Measurements from ENCODE around the gene RHOT1.
"Not testable (repeated sequence)": the region's sequence is repeated elsewhere in the genome, so short reads cannot be mapped to it uniquely, and the experiment has no call there.

Gene RHOT1

GRCh38 chr17:32157225-32157624, 14.9 kb downstream of the RHOT1 start:
- peaks cover 11% of the 10 kb centered on the region for H3K36me3 ChIP-seq (replicated peaks)
- in situ Hi-C loops (cut with MboI; ENCODE audit: low sequenced_read_pairs), result no loop called here
- 0 out of 2 replicates have a peak, but pooled peaks cover 4% of the 10 kb centered on the region for H3K4me1 ChIP-seq
- no peaks in the 10 kb centered on the region for H3K9me3 ChIP-seq
- no peaks in the 10 kb centered on the region for H3K27me3 ChIP-seq (ENCODE audit: low read depth)
- no peak overlapping the region for H3K4me3 ChIP-seq
- DNase-seq (ENCODE audit: low spot score in 2 of 2), result no peak

- no peak for DNase-seq (ENCODE audit: low spot score in 2 of 2)
- Histone ChIP-seq H3K9me3 (no peaks in the 10 kb centered on the region), H3K36me3 (replicated peaks) (peaks cover 3% of the 10 kb centered on the region), H3K27me3 (ENCODE audit: low read depth) (no peaks in the 10 kb centered on the region), H3K4me1 (0 out of 2 replicates have a peak, but pooled peaks cover 4% of the 10 kb centered on the region), H3K4me3 (no peak overlapping the region)
- in situ Hi-C loops (cut with MboI; ENCODE audit: low sequenced_read_pairs), result no loop called here
Measured at GRCh38 chr17:32158870-32159585, 16.7 kb downstream of the RHOT1 start.

DNA sequence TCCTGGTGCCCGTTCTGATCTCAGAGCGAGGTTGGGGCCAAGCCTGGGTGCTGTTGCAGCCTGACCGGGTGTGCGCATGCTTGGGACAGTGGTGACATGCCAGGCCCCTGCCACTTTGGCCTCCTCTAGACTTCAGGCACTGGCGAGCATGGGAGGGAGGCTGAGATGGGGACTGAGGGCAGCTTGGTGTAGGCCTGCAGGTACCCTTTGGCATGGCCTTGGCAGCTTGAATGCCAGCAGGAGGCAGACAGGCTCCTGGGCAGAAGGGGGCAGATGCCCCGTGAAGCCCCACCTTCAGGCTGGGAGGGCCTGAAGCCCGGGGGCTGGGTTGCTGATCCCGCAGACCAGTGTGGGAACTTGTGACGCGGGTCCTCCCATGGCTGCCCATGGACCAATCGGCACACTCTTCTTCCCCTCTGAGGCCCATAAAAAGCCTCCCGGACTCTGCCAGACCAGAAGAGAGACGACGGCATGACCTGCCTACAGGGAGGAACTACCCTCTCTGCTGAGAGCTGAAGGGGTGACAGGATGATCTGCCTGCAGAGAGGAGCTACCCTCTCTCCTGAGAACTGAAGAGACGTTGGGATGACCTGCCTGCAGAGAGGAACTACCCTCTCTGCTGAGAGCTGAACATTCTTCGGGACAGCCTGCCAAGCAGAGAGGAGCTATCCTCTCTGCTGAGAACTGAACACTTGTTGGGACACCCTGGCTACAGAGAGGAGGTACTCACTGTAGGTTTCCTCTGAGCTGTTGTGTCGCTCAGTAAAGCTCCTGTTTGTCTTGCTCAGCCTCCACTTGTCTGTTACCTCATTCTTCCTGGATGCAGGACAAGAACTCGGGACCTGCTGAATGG, 17.5 kb downstream of the RHOT1 start:
- H3K4me3 ChIP-seq, result no peak overlapping the region
- H3K4me1 ChIP-seq, result 0 out of 2 replicates have a peak, but pooled peaks cover 4% of the 10 kb centered on the region
- no peaks in the 10 kb centered on the region for H3K27me3 ChIP-seq (ENCODE audit: low read depth)
- in situ Hi-C loops (cut with MboI; ENCODE audit: low sequenced_read_pairs), result no loop called here
- peaks cover 3% of the 10 kb centered on the region for H3K36me3 ChIP-seq (replicated peaks)
- H3K9me3 ChIP-seq, result no peaks in the 10 kb centered on the region
- DNase-seq (ENCODE audit: low spot score in 2 of 2), result no peak

DNA sequence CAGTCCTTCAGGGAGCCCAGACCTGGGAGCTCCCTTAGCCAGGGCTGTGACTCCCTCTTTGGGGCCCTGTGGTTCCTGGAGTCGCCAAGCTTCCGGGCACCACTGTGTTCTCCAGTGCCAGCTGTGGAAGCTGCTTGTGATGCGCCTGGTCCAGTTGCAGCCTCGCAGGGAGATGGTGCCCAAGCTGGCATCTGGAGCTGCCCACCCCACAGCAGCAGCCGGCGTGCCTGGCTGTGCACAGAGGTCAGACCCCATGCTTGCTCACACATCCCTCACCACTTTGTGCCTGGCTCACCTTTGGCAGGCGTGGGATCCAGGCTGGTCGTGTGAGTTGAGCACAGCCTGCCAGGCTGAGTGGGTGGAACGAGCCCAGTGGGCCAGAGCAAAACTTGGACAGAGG, 18.2 kb downstream of the RHOT1 start:
- H3K4me1 ChIP-seq, result 0 out of 2 replicates have a peak, but pooled peaks cover 4% of the 10 kb centered on the region
- no peaks in the 10 kb centered on the region for H3K9me3 ChIP-seq
- peaks cover 3% of the 10 kb centered on the region for H3K36me3 ChIP-seq (replicated peaks)
- no peak overlapping the region for H3K4me3 ChIP-seq
- no peak for DNase-seq (ENCODE audit: low spot score in 2 of 2)
- H3K27me3 ChIP-seq (ENCODE audit: low read depth), result no peaks in the 10 kb centered on the region
- in situ Hi-C loops (cut with MboI; ENCODE audit: low sequenced_read_pairs), result no loop called here

GRCh38 chr17:32161029-32161428, 18.7 kb downstream of the RHOT1 start:
- Histone ChIP-seq H3K9me3 (no peaks in the 10 kb centered on the region), H3K36me3 (replicated peaks) (peaks cover 3% of the 10 kb centered on the region), H3K27me3 (ENCODE audit: low read depth) (no peaks in the 10 kb centered on the region), H3K4me3 (no peak overlapping the region), H3K4me1 (0 out of 2 replicates have a peak, but pooled peaks cover 4% of the 10 kb centered on the region)
- in situ Hi-C loops (cut with MboI; ENCODE audit: low sequenced_read_pairs), result no loop called here
- no peak for DNase-seq (ENCODE audit: low spot score in 2 of 2)

GRCh38 chr17:32161506-32162365, 19.4 kb downstream of the RHOT1 start:
- H3K36me3 ChIP-seq (replicated peaks), result peaks cover 3% of the 10 kb centered on the region
- no peak for DNase-seq (ENCODE audit: low spot score in 2 of 2)
- peaks cover 4% of the 10 kb centered on the region for H3K9me3 ChIP-seq
- H3K4me1 ChIP-seq, result 0 out of 2 replicates have a peak, but pooled peaks cover 1% of the 10 kb centered on the region
- H3K4me3 ChIP-seq, result no peak overlapping the region
- in situ Hi-C loops (cut with MboI; ENCODE audit: low sequenced_read_pairs), result no loop called here
- no peaks in the 10 kb centered on the region for H3K27me3 ChIP-seq (ENCODE audit: low read depth)

DNA sequence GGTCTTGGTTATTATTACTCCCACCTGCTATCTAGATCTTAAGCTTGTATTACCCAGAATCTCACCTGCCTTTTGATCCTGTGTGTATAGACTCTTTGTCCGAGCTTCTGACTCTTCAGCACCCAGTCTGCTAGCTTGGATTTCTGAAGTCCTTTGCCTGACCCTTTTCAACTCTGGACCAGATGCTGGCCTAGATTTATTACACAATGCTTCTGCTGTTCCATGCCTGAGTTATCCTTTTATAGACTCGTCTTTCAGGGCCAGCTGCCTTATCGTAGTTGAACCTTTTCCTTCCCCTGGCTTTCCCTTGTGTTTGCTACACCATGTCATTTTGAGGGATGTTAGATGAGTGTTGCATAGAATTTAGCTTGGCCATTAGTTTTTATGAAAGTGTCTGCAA, 32.6 kb downstream of the RHOT1 start:
- H3K27me3 ChIP-seq (ENCODE audit: low read depth), result no peaks in the 10 kb centered on the region
- no peak for DNase-seq (ENCODE audit: low spot score in 2 of 2)

GRCh38 chr17:32178679-32179078, 36.4 kb downstream of the RHOT1 start:
- H3K36me3 ChIP-seq (replicated peaks), result peaks cover 22% of the 10 kb centered on the region
- H3K9me3 ChIP-seq; H3K4me1 ChIP-seq; H3K4me3 ChIP-seq; H3K27me3 ChIP-seq (ENCODE audit: low read depth); DNase-seq (ENCODE audit: low spot score in 2 of 2); in situ Hi-C loops (cut with MboI; ENCODE audit: low sequenced_read_pairs): not testable (repeated sequence)

More for the DNA sequence above, 32.6 kb downstream of the RHOT1 start:
- in situ Hi-C loops (cut with MboI; ENCODE audit: low sequenced_read_pairs), result no loop called here
- no peak overlapping the region for H3K4me3 ChIP-seq
- H3K9me3 ChIP-seq, result peaks cover 2% of the 10 kb centered on the region; the same call in 1 of the 2 replicates
- H3K36me3 ChIP-seq (replicated peaks), result peaks cover 22% of the 10 kb centered on the region
- no peaks in the 10 kb centered on the region for H3K4me1 ChIP-seq

DNA sequence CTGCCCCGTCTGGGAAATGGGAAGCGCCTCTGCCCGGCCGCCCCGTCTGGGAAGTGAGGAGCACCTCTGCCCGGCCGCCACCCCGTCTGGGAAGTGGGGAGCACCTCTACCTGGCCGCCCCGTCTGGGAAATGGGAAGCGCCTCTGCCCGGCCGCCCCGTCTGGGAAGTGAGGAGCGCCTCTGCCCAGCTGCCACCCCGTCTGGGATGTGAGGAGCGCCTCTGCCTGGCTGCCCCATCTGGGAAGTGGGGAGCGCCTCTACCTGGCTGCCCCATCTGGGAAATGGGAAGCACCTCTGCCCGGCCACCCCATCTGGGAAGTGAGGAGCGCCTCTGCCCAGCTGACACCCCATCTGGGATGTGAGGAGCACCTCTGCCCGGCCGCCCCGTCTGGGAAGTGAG, 36.8 kb downstream of the RHOT1 start:
- DNase-seq (ENCODE audit: low spot score in 2 of 2); H3K27me3 ChIP-seq (ENCODE audit: low read depth); in situ Hi-C loops (cut with MboI; ENCODE audit: low sequenced_read_pairs); H3K4me3 ChIP-seq; H3K4me1 ChIP-seq; H3K9me3 ChIP-seq: not testable (repeated sequence)
- H3K36me3 ChIP-seq (replicated peaks), result peaks cover 22% of the 10 kb centered on the region

DNA sequence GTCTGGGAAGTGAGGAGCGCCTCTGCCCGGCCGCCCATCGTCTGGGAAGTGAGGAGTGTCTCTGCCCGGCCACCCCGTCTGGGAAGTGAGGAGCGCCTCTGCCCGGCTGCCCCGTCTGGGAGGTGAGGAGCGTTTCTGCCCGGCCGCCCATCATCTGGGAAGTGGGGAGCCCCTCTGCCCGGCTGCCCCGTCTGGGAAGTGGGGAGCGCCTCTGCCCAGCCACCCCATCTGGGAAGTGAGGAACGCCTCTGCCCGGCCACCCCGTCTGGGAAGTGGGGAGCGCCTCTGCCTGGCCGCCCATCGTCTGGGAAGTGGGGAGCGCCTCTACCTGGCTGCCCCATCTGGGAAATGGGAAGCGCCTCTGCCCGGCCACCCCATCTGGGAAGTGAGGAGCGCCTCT, 37.2 kb downstream of the RHOT1 start:
- H3K4me3 ChIP-seq; H3K27me3 ChIP-seq (ENCODE audit: low read depth); H3K4me1 ChIP-seq; H3K9me3 ChIP-seq; DNase-seq (ENCODE audit: low spot score in 2 of 2); in situ Hi-C loops (cut with MboI; ENCODE audit: low sequenced_read_pairs): not testable (repeated sequence)
- H3K36me3 ChIP-seq (replicated peaks), result peaks cover 22% of the 10 kb centered on the region

GRCh38 chr17:32180262-32180661, 38.0 kb downstream of the RHOT1 start:
- in situ Hi-C loops (cut with MboI; ENCODE audit: low sequenced_read_pairs); DNase-seq (ENCODE audit: low spot score in 2 of 2); H3K9me3 ChIP-seq; H3K4me3 ChIP-seq; H3K4me1 ChIP-seq; H3K27me3 ChIP-seq (ENCODE audit: low read depth): not testable (repeated sequence)
- peaks cover 22% of the 10 kb centered on the region for H3K36me3 ChIP-seq (replicated peaks)

DNA sequence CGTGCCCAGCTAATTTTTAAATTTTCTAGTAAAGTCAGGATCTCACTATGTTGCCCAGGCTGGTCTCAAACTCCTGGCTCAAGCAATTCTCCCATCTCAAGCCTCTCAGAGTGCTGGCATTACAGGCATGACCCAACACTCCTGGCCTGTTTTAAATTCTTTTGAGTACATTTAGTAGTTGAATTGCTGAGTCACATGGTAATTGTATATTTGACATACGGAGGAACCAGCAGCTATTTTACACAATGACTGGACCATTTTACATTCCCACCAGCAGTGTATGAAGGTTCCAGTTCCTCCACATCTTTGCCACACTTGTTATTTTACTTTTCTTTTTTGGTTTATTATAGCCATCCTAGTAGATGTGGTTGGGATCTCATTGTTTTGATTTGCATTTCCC, 43.6 kb downstream of the RHOT1 start:
- H3K27me3 ChIP-seq (ENCODE audit: low read depth), result no peaks in the 10 kb centered on the region
- H3K4me1 ChIP-seq, result no peaks in the 10 kb centered on the region
- in situ Hi-C loops (cut with MboI; ENCODE audit: low sequenced_read_pairs), result no loop called here
- no peaks in the 10 kb centered on the region; the same call in 1 of the 2 replicates for H3K36me3 ChIP-seq (replicated peaks)
- H3K9me3 ChIP-seq, result no peaks in the 10 kb centered on the region
- DNase-seq (ENCODE audit: low spot score in 2 of 2), result no peak
- H3K4me3 ChIP-seq, result no peak overlapping the region

DNA sequence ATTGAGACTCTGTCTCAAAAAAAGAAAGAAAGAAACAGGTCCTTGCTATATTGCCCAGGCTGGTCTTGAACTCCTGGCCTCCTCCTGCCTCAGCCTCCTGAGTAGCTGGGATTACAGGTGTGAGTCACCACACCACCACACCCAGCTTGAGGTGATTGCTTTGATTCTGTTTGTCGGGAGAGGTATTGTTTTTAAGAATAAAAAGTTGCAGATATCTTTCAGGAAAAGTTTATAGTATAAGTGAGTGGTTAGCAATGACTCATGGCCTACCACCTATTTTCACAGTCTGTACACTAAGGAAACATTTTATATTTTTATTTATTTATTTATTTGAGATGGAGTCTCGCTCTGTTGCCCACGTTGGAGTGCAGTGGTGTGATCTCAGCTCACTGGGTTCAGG, 45.0 kb downstream of the RHOT1 start:
- no peak overlapping the region for H3K4me3 ChIP-seq
- H3K4me1 ChIP-seq, result no peaks in the 10 kb centered on the region
- DNase-seq (ENCODE audit: low spot score in 2 of 2), result no peak
- no peaks in the 10 kb centered on the region; the same call in 1 of the 2 replicates for H3K36me3 ChIP-seq (replicated peaks)
- in situ Hi-C loops (cut with MboI; ENCODE audit: low sequenced_read_pairs), result no loop called here
- H3K27me3 ChIP-seq (ENCODE audit: low read depth), result no peaks in the 10 kb centered on the region
- H3K9me3 ChIP-seq, result no peaks in the 10 kb centered on the region
